Activated T-helper 9 cell treated with anti-CD3 and anti-CD28 coated beads, Interleukin-2, amount 50 U/mL, for 16 hours (primary cell): Measurements from ENCODE around the gene NDFIP1.
"Not testable (repeated sequence)": the region's sequence is repeated elsewhere in the genome, so short reads cannot be mapped to it uniquely, and the experiment has no call there.

ENCODE experiments used
- DNase-seq: peaks from one replicate; pipeline ENCODE4 v3.0.0-alpha.2; 2020; ENCODE audit warnings: low read depth

NDFIP1 gene

GRCh38 chr5:142154449-142154841, 45.9 kb downstream of the NDFIP1 start:
- DNase-seq, result not testable (repeated sequence)

GRCh38 chr5:142156839-142157463, 48.4 kb downstream of the NDFIP1 start:
- DNase-seq, result no peak

- DNase-seq, result no peak
These were observed 50.8 kb downstream of the NDFIP1 start for GRCh38 chr5:142159354-142159753.

- DNase-seq, result no peak
These were observed 55.7 kb downstream of the NDFIP1 start for GRCh38 chr5:142164315-142164714.

GRCh38 chr5:142166754-142167153, 58.2 kb downstream of the NDFIP1 start:
- DNase-seq, result no peak

- no peak for DNase-seq
These were observed 58.9 kb downstream of the NDFIP1 start for GRCh38 chr5:142167458-142167857.

GRCh38 chr5:142168365-142168764, 59.8 kb downstream of the NDFIP1 start:
- DNase-seq, result no peak

GRCh38 chr5:142170254-142170953, 61.8 kb downstream of the NDFIP1 start:
- no peak for DNase-seq

GRCh38 chr5:142171270-142171669, 62.7 kb downstream of the NDFIP1 start:
- DNase-seq, result no peak

GRCh38 chr5:142175039-142175438, 66.5 kb downstream of the NDFIP1 start:
- DNase-seq, result no peak

- DNase-seq, result no peak
These were observed 67.0 kb downstream of the NDFIP1 start for GRCh38 chr5:142175461-142176142.

- DNase-seq, result no peak
These were observed 67.7 kb downstream of the NDFIP1 start for GRCh38 chr5:142176255-142176654.

GRCh38 chr5:142178651-142179050, 70.1 kb downstream of the NDFIP1 start:
- DNase-seq, result no peak

GRCh38 chr5:142179776-142180387, 71.3 kb downstream of the NDFIP1 start:
- no peak for DNase-seq

GRCh38 chr5:142181096-142181495, 72.5 kb downstream of the NDFIP1 start:
- DNase-seq, result no peak

- DNase-seq, result no peak
These were observed 73.1 kb downstream of the NDFIP1 start for GRCh38 chr5:142181547-142182163.

- no peak for DNase-seq
These were observed 74.3 kb downstream of the NDFIP1 start for GRCh38 chr5:142182840-142183239.

- DNase-seq, result no peak
These were observed 75.0 kb downstream of the NDFIP1 start for GRCh38 chr5:142183561-142183960.

GRCh38 chr5:142184988-142185387, 76.4 kb downstream of the NDFIP1 start:
- no peak for DNase-seq

- no peak for DNase-seq
These were observed 77.9 kb downstream of the NDFIP1 start for GRCh38 chr5:142186514-142186856.

- DNase-seq, result no peak
These were observed 78.4 kb downstream of the NDFIP1 start for GRCh38 chr5:142186857-142187594.

- not testable (repeated sequence) for DNase-seq
These were observed 80.1 kb downstream of the NDFIP1 start for GRCh38 chr5:142188691-142189090.
